ENCODE data around the gene ATP1B4.
"Not testable (repeated sequence)": the region's sequence is repeated elsewhere in the genome, so short reads cannot be mapped to it uniquely, and the experiment has no call there.

Gene ATP1B4

GRCh38 chrX:120361764-120362305, at the start of gene ATP1B4:
ATP1B4 (plus strand) TSS chrX:120362089; CDS start chrX:120362169, 80 bp downstream.
- no peak for DNase-seq (ENCODE audit: low spot score)

- DNase-seq (ENCODE audit: low spot score): no peak
Measured at GRCh38 chrX:120315776-120316175, 46.1 kb upstream of the ATP1B4 start.

DNA sequence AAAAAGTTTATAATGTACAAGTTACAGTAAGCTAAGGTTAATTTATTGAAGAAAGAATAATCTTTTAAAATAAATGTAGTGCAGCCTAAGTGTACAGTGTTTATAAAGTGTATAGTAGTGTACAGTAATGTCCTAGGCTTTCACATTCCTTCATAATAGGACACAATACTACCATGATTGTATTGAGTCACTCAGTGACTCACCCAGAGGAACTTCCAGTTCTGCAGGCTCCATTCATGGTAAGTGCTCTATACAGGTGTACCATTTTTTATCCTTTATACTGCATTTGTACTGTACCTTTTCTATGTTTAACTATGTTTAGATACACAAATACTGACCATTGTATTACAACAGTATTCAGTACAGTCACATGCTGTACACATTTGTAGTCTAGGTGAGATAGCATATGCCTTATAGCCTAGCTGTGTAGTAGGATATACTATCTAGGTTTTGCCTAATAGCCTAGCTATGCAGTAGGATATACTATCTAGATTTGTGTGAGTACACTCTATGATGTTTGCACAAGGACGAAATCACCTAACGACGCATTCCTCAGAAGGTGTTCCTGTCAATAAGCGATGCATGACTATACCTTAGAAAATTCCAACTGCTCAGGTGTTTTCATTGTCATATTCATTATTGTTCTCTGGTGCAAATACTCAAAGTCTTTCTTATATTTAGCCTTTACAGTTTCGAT, 45.2 kb upstream of the ATP1B4 start:
- DNase-seq (ENCODE audit: low spot score): peak; percentile 16

- no peak for DNase-seq (ENCODE audit: low spot score)
Measured at GRCh38 chrX:120318411-120318810, 43.5 kb upstream of the ATP1B4 start.

DNA sequence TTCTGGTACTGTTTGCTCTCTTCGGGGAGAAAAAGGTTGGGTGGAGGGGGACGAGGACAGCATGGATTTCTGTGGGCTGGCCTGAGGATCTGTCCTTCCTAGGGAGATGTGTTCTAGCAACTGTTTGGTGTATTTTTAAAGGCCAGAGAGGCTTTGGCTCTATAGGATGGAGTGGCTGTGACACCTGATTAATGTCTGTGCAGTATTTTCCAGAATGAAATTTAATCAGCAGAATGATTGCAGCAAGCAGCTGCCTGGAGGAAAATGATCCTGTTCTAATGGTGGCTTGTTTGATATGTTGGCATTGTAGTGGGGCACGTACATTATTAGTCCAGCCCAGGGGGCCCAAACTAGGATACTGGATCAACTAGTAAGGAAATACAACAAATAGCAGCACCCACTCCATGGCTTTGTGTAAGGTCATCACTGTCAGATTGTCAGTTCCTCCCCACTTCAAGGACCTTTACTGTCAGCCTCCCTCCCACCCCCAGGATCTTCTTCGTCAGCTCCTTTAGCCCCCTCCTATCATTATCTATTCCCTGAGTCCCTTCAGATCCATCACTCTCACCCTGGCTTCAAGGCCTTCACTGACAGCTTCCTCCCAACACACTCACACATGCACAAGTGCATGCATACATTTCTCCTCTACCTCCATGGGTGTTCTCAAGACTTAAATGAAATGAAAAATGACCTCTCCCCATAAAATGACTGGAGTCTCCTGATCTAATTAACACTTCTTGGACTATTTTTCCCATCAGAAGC, 40.2 kb upstream of the ATP1B4 start:
- no peak for DNase-seq (ENCODE audit: low spot score)

DNA sequence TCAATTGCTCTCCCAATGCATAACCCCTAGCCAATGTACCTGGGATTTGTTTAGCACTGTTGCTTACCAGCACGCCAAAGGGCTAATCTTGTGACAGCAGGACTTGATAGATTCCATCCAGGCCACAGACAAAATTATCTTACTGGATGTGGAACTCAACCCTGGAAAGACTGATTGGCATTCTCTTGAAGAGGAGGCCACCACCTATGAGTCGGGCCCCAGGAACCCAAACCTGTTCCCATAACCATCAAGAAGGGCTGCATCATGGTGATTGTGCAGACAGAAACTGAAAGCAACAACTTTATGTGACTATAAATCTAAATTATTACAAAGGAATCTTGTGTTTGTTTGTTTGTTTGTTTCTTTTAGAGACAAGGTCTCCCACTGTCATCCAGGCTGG, 30.8 kb upstream of the ATP1B4 start:
- DNase-seq (ENCODE audit: low spot score): no peak

GRCh38 chrX:120332394-120332793, 29.5 kb upstream of the ATP1B4 start:
- no peak for DNase-seq (ENCODE audit: low spot score)

DNA sequence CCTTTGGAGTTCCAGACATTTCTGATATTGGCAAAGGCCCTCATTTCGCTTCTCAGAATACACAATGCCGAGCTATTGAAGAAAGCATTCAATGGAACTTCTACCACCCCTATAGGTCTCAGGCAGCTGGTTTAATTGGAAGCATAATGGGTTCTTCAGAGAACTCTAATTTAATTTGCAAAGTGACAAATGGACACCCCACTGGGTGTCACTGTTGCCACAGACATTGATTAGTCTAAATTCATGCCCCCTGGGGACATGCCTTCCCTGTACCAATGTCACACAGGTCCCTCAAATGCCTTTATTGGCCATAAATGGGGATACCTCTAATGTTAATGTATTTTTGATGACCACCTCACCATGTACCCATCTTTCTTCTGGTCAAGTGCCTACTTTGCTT, 27.7 kb upstream of the ATP1B4 start:
- no peak for DNase-seq (ENCODE audit: low spot score)

- no peak for DNase-seq (ENCODE audit: low spot score)
Measured at GRCh38 chrX:120334603-120335002, 27.3 kb upstream of the ATP1B4 start.

DNA sequence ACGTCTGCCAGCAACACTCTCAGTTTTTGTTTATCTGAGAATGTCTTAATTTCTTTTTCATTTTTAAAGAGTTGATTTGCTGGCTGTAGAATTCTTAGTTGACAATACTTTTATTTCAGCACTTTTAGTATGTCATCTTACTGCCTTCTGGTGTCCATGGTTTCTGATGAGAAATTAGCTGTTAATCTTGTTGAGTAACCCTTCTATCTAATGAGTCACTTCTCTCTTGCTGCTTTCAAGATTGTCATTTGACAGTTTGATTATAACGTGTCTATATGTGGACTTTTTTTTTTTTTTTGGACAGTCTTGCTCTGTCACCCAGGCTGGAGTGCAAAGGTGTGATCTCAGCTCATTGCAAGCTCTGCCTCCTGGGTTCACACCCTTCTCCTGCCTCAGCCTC, 26.6 kb upstream of the ATP1B4 start:
- no peak for DNase-seq (ENCODE audit: low spot score)

- no peak for DNase-seq (ENCODE audit: low spot score)
Measured at GRCh38 chrX:120336899-120337298, 25.0 kb upstream of the ATP1B4 start.

DNA sequence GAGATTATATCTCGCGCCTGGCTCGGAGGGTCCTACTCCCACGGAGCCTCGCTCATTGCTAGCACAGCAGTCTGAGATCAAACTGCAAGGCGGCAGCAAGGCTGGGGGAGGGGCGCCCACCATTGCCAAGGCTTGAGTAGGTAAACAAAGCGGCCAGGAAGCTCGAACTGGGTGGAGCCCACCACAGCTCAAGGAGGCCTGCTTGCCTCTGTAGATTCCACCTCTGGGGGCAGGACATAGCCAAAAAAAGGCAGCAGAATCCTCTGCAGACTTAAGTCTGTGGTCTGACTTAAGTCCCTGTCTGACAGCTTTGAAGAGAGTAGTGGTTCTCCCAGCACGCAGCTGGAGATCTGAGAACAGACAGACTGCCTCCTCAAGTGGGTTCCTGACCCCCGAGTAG, 17.3 kb upstream of the ATP1B4 start:
- DNase-seq (ENCODE audit: low spot score): not testable (repeated sequence)

- DNase-seq (ENCODE audit: low spot score): no peak
Measured at GRCh38 chrX:120350450-120351138, 11.3 kb upstream of the ATP1B4 start.

DNA sequence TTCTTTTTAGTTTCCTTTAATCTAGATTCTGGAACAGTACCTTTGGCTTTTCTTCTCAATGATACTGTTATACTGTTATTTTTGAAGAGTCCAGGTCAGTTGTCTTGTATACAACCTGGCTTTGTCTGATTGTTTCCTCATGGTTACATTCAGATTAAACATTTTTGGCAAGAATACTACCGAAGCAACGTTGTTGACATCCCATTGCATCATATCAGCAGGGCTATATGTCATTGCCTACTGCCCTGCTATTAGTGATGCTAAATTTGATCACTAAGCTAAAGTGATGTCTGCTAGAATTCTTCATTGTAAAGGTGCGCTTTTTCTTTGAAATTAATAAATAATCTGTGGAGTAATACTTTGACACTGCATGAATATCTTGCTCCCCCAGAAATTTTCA, 5.8 kb upstream of the ATP1B4 start:
- DNase-seq (ENCODE audit: low spot score): no peak

DNA sequence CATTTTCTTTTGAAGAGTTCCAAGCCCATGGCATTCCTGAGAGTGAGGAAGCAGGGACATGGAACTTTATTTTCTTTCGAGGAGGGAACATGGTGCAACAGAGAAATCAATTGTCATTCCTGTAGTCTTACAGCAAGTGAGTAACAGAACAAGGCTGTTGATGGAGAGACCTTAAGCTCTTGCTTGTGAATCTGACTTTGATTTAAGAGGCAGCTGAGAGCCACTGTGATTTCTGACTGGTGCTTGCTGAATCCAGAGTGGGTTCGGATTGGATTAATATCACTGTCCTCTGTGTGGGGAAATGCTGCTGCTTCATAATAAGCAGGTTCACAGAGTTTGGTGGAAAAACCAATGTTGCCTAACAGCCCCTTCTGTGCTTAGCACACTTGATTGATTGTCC, 4.7 kb upstream of the ATP1B4 start:
- no peak for DNase-seq (ENCODE audit: low spot score)

DNA sequence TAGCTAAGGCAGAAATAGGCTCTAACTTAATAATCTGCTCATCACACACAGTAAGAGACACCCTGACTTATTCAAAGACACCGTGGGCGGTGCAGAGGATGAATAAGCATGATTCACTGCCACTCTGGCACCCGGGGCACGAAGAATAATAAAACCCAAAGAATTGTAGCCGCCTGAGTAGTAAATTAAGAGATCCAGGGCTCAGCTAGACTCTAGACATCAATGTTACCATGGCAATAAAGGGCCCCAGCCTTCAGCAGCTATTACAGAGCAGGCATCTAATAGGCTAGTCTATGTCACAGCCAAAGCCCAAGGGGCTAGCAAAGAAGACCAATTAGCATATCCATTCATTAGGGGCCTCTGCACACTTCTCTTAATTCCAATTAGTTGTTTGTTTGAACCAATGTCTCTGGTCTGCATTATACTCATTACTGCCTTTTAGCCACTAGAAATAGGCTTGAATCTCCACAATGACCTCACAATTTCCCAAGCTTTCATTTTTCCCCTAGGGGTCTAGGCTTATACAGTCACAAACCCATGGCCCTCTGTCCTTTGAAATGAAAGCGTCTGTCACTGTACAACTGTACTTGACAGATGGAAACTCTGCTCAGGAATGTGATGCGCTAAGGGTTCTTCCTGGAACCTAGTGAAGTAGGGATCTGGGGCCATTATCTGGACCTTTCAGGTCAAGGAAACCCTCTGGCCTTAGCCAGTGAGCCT, 3.0 kb upstream of the ATP1B4 start:
- DNase-seq (ENCODE audit: low spot score): no peak

- no peak for DNase-seq (ENCODE audit: low spot score)
Measured at GRCh38 chrX:120365320-120365719, 3.4 kb downstream of the ATP1B4 start.

- no peak for DNase-seq (ENCODE audit: low spot score)
Measured at GRCh38 chrX:120365968-120366367, 4.1 kb downstream of the ATP1B4 start.

- no peak for DNase-seq (ENCODE audit: low spot score)
Measured at GRCh38 chrX:120366794-120367193, 4.9 kb downstream of the ATP1B4 start.

- DNase-seq (ENCODE audit: low spot score): no peak
Measured at GRCh38 chrX:120367402-120368109, 5.7 kb downstream of the ATP1B4 start.

- DNase-seq (ENCODE audit: low spot score): no peak
Measured at GRCh38 chrX:120372667-120373370, 10.9 kb downstream of the ATP1B4 start.

Data from kidney capillary endothelial cell (primary cell).